Smooth muscle cell (in vitro differentiated cells): ENCODE data around the gene TMIGD3. TPM values are rescaled to one million over a fixed set of nuclear protein-coding genes. Genes with fewer than 3 reads are reported as not detected.

Experiments used
- DNase-seq: peaks from one replicate; lab custom pipeline; 2025; ENCODE audit not compliant: unreplicated experiment; lab: John Stamatoyannopoulos, UW
- H2AFZ ChIP-seq: fragments of 200-600 bp; sonication (generic); 2 replicates; pipeline ENCODE4 v1.6.0; 2016; ENCODE audit warnings: antibody characterized with exemption, low read depth, mild to moderate bottlenecking
- H3F3A ChIP-seq: fragments of 200-600 bp; sonication (generic); 2 replicates; pipeline ENCODE4 v1.6.0; 2017; ENCODE audit warnings: antibody characterized with exemption, low read depth
- H3K27ac ChIP-seq: fragments of 200-600 bp; sonication (generic); 2 replicates; pipeline ENCODE4 v1.5.1; 2016; ENCODE audit warnings: low read depth, mild to moderate bottlenecking
- H3K27me3 ChIP-seq: fragments of 200-600 bp; sonication (generic); 2 replicates; pipeline ENCODE4 v1.6.1; 2016; ENCODE audit warnings: low read depth, mild to moderate bottlenecking
- H3K36me3 ChIP-seq: fragments of 200-600 bp; sonication (generic); 2 replicates; pipeline ENCODE4 v1.5.1; 2016; ENCODE audit warnings: low read depth
- H3K4me1 ChIP-seq: fragments of 200-600 bp; sonication (generic); 2 replicates; pipeline ENCODE4 v1.5.1; 2016; ENCODE audit warnings: low read depth
- H3K4me2 ChIP-seq: fragments of 200-600 bp; sonication (generic); 2 replicates; pipeline ENCODE4 v1.6.0; 2016; ENCODE audit warnings: mild to moderate bottlenecking
- H3K4me3 ChIP-seq: fragments of 200-600 bp; sonication (generic); 2 replicates; pipeline ENCODE4 v1.5.1; 2016; ENCODE audit warnings: mild to moderate bottlenecking
- H3K79me2 ChIP-seq: fragments of 200-600 bp; sonication (generic); 2 replicates; pipeline ENCODE4 v1.6.0; 2016; ENCODE audit warnings: low read depth, mild to moderate bottlenecking
- H3K9ac ChIP-seq: fragments of 200-600 bp; sonication (generic); 2 replicates; pipeline ENCODE4 v1.6.0; 2016; ENCODE audit warnings: low read depth
- H3K9me3 ChIP-seq: fragments of 200-600 bp; sonication (generic); replicated peaks from 2 replicates; pipeline ENCODE4 v1.5.1; 2016; ENCODE audit warnings: low read depth
- H4K20me1 ChIP-seq: fragments of 200-600 bp; sonication (generic); 2 replicates; pipeline ENCODE4 v1.6.0; 2016; ENCODE audit warnings: low read depth
- WGBS: methylation state at CpG from one replicate; pipeline ENCODE4 v1.1.7; 2016; ENCODE audit warnings: low lambda C conversion rate; 5-methylcytosine and 5-hydroxymethylcytosine counted together
- polyA plus RNA-seq: library from polyadenylated mRNA; unstranded; fragments of >200 nt; fragmentation: Nextera tagmentation; extraction: Ambion mirVana; gene quantifications from 2 replicates; pipeline ENCODE4 v1.2.1, GENCODE V29; 2016
- total RNA-seq: library from RNA; depleted of rRNA; stranded (reverse); fragments of >200 nt; gene quantifications from 2 replicates; pipeline ENCODE4 v1.2.3, GENCODE V29; 2014
- TF ChIP-seq, protein P1 (sequence below): fragments of 200-600 bp; sonication (generic); IDR thresholded peaks from 2 replicates; pipeline ENCODE4 v1.5.1; 2017; ENCODE audit warnings: borderline replicate concordance, mild to moderate bottlenecking, antibody characterized with exemption; ENCODE audit not compliant: insufficient read depth, poor library complexity, severe bottlenecking

The TMIGD3 gene
- total and polyA plus RNA-seq, 2 experiments from 2014 or later = not detected

DNA sequence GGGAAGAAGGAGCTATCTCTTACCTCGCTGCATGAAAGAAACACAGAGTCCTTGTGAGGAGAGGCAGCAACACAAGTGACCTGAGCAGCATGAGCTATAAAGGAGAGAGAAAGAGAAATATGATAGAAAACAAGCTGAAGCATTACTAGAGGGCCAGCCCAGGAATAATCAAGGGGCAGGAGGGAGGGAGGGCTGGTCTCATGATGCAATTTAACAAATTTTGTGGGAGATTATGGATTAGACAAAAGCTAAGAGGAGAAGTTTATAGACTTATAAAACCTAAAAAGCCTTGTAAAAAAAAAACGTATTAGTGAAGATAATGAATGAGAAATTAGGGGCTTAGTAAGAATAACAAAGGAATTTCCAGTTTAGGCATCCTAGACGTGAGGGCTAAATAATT lies 59.4 kb downstream of the TMIGD3 start:
- Histone ChIP-seq H3K9me3 (no peaks in the 10 kb centered on the region), H3K36me3 (peaks cover 12% of the 10 kb centered on the region), H3K4me1 (peaks cover 20% of the 10 kb centered on the region), H3K27ac (no peak overlapping the region), H4K20me1 (no peaks in the 10 kb centered on the region), H3F3A (peaks cover 4% of the 10 kb centered on the region), H3K4me2 (no peak overlapping the region), H3K4me3 (no peak overlapping the region), H3K27me3 (no peaks in the 10 kb centered on the region), H3K79me2 (peaks cover 18% of the 10 kb centered on the region), H3K9ac (no peak overlapping the region), H2AFZ (no peak overlapping the region)
- WGBS = 60% methylated on average over 3 of the region's 3 CpGs
- TF ChIP-seq, protein P1, sequence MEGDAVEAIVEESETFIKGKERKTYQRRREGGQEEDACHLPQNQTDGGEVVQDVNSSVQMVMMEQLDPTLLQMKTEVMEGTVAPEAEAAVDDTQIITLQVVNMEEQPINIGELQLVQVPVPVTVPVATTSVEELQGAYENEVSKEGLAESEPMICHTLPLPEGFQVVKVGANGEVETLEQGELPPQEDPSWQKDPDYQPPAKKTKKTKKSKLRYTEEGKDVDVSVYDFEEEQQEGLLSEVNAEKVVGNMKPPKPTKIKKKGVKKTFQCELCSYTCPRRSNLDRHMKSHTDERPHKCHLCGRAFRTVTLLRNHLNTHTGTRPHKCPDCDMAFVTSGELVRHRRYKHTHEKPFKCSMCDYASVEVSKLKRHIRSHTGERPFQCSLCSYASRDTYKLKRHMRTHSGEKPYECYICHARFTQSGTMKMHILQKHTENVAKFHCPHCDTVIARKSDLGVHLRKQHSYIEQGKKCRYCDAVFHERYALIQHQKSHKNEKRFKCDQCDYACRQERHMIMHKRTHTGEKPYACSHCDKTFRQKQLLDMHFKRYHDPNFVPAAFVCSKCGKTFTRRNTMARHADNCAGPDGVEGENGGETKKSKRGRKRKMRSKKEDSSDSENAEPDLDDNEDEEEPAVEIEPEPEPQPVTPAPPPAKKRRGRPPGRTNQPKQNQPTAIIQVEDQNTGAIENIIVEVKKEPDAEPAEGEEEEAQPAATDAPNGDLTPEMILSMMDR = no peak
- no peak for DNase-seq

DNA sequence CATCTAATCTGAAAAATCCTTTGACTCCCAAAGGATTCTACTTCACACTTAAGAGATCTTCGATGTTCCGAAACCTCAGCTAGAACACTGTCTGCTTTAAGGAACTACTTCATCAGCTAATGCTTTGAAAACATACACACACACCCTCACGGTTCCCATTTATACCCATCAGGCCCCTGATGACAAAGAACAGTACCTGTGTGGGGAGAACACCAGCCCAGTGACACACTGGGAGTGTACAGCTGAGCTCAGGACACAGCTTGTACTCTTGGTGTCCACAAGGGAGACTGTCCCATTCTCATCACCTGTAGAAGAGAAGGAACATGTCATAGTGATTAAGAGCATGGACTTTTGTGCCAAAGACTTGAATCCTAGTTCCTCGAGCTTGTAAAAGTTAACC lies 61.0 kb downstream of the TMIGD3 start:
- no peaks in the 10 kb centered on the region for H4K20me1 ChIP-seq
- H2AFZ ChIP-seq = no peak overlapping the region
- no peaks in the 10 kb centered on the region for H3K27me3 ChIP-seq
- H3K4me2 ChIP-seq = no peak overlapping the region
- peaks cover 12% of the 10 kb centered on the region for H3K36me3 ChIP-seq
- DNase-seq = no peak
- H3K4me3 ChIP-seq = no peak overlapping the region
- TF ChIP-seq, protein P1 = no peak
- H3F3A ChIP-seq = no peaks in the 10 kb centered on the region
- no peaks in the 10 kb centered on the region for H3K9me3 ChIP-seq
- WGBS = 91% methylated on average over 4 of the region's 4 CpGs
- peaks cover 12% of the 10 kb centered on the region for H3K4me1 ChIP-seq
- H3K9ac ChIP-seq = no peak overlapping the region
- peaks cover 5% of the 10 kb centered on the region for H3K79me2 ChIP-seq
- no peak overlapping the region for H3K27ac ChIP-seq

DNA sequence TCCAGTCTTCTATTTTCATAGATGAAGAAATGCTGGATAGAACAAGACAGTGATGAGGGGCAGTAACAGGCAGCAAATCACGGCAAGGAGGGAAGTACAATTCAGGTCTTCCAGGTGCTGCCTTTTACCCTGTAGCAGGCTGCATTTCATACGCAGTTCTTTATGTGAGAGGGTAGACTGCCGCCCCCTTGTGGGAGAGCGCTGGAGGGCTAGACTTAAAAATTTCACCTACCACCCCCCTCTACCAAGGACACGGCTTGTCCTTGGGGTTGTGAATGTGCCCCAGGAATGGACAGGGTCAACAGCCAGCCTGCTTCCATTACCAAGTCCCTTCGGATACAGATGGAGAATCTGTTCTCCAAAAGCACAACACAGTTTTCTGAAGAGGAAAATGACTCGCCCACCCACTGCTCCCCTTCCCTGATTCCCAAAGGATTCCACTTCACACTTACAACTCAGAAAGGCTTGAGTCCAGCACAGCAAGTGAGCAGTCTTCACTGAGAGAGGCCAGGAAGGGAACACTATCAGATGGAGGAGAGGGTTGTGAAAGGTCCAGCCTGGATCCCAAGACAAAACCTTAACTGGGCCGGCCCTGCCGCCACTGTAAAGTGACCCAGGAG lies 61.8 kb downstream of the TMIGD3 start:
- DNase-seq = no peak
- no peak overlapping the region for H3K27ac ChIP-seq
- 77% methylated on average over 9 of the region's 9 CpGs for WGBS
- no peak overlapping the region for H2AFZ ChIP-seq
- H3K4me3 ChIP-seq = no peak overlapping the region
- peaks cover 6% of the 10 kb centered on the region for H3K4me1 ChIP-seq
- TF ChIP-seq, protein P1 = peak; percentile 39
- no peak overlapping the region for H3K9ac ChIP-seq
- H4K20me1 ChIP-seq = no peaks in the 10 kb centered on the region
- no peak overlapping the region for H3K4me2 ChIP-seq
- H3K36me3 ChIP-seq = peaks cover 12% of the 10 kb centered on the region
- no peaks in the 10 kb centered on the region for H3K9me3 ChIP-seq
- H3K27me3 ChIP-seq = no peaks in the 10 kb centered on the region
- H3F3A ChIP-seq = no peaks in the 10 kb centered on the region
- H3K79me2 ChIP-seq = peaks cover 5% of the 10 kb centered on the region
